ENCODE data around the gene LMOD3. TPM values are rescaled to one million over a fixed set of nuclear protein-coding genes. Genes with fewer than 3 reads are reported as not detected.

LMOD3 gene
- total and polyA plus RNA-seq, 7 experiments from 2014 or later: 0.05 TPM; not detected in 6

GRCh38 chr3:69088063-69088462 lies 34.3 kb downstream of the LMOD3 start:
- POLR2A ChIA-PET: interaction anchor here (0.6 to 1.6 kb wide), 5 partner anchors 18 to 37 kb away, joined by 3 to 8 read pairs (median 3); partner anchors contain the start of gene TMF1

GRCh38 chr3:69087030-69087791 lies 35.2 kb downstream of the LMOD3 start:
- DNase-seq: no peak
- Histone ChIP-seq H3K36me3 (ENCODE audit: control insufficient read depth in 2 of 3, insufficient read depth in 3 of 3, low read length in 3 of 3) (peaks cover 0 to 5% (median 0%) of the 10 kb centered on the region in 3 experiments), H3K27me3 (ENCODE audit: control insufficient read depth in 2 of 2, insufficient read depth in 2 of 2, low read length in 2 of 2) (no peaks in the 10 kb centered on the region), H3K4me3 (ENCODE audit: low read length) (peak overlapping the region; percentile 46), H3K27ac (ENCODE audit: low read depth, low read length) (peak overlapping the region; percentile 76), H3K9me3 (ENCODE audit: control insufficient read depth in 2 of 3, low read length in 3 of 3) (no peaks in the 10 kb centered on the region), H3K4me1 (ENCODE audit: control insufficient read depth in 2 of 2, insufficient read depth in 2 of 2, low read length in 2 of 2) (peaks cover 61 to 64% of the 10 kb centered on the region in 2 donors)
- no peak for ATAC-seq
- peaks cover 0 to 49% (median 17%) of the 10 kb centered on the region in 5 donors for H3K36me3 Mint-ChIP-seq
- peak overlapping the region; percentile 54 to 98 (median 84) for H3K27ac Mint-ChIP-seq
- H3K4me3 Mint-ChIP-seq: peak overlapping the region; percentile 87 to 99 (median 94)
- ChIA-PET CTCF (interaction anchor here (0.6 kb wide), 1 partner anchor 205 kb away, joined by 8 read pairs; no protein-coding TSS in a partner anchor), POLR2A (interaction anchor here (0.6 to 10.9 kb wide), 7 partner anchors 6 to 35 kb away, joined by 3 to 103 read pairs (median 4); partner anchors contain the start of gene TMF1)
- intact Hi-C loops (cut with micrococcal nuclease): loop anchor here in 1 of 2 donors (2.0 to 10.0 kb wide), 2 partner anchors 112 to 1978 kb away; no protein-coding TSS in a partner anchor
- H3K9me3 Mint-ChIP-seq: peaks cover 0 to 2% (median 0%) of the 10 kb centered on the region in 11 donors
- H3K27me3 Mint-ChIP-seq: no peaks in the 10 kb centered on the region
- peaks cover 52 to 74% (median 66%) of the 10 kb centered on the region in 7 donors for H3K4me1 Mint-ChIP-seq

More at GRCh38 chr3:69088063-69088462, 34.3 kb downstream of the LMOD3 start:
- Mint-ChIP-seq H3K4me1 (peaks cover 51 to 73% (median 66%) of the 10 kb centered on the region in 7 donors), H3K9me3 (peaks cover 0 to 2% (median 0%) of the 10 kb centered on the region in 11 donors), H3K36me3 (peaks cover 0 to 51% (median 17%) of the 10 kb centered on the region in 5 donors), H3K27ac (peak overlapping the region; percentile 80 to 98 (median 86)), H3K4me3 (peak overlapping the region; percentile 76 to 98 (median 92)), H3K27me3 (no peaks in the 10 kb centered on the region)
- Histone ChIP-seq H3K9me3 (ENCODE audit: control insufficient read depth in 2 of 3, low read length in 3 of 3) (no peaks in the 10 kb centered on the region), H3K36me3 (ENCODE audit: control insufficient read depth in 2 of 3, insufficient read depth in 3 of 3, low read length in 3 of 3) (peaks cover 0 to 5% (median 0%) of the 10 kb centered on the region in 3 experiments), H3K27me3 (ENCODE audit: control insufficient read depth in 2 of 2, insufficient read depth in 2 of 2, low read length in 2 of 2) (no peaks in the 10 kb centered on the region), H3K27ac (ENCODE audit: low read depth, low read length) (peak overlapping the region; percentile 76), H3K4me3 (ENCODE audit: low read length) (peak overlapping the region; percentile 12), H3K4me1 (ENCODE audit: control insufficient read depth in 2 of 2, insufficient read depth in 2 of 2, low read length in 2 of 2) (peaks cover 57 to 64% of the 10 kb centered on the region in 2 donors)
- no peak for ATAC-seq
- DNase-seq: no peak
- intact Hi-C loops (cut with micrococcal nuclease): loop anchor here in 1 of 2 donors (10.0 kb wide), 1 partner anchor 1977 kb away; no protein-coding TSS in a partner anchor
- CTCF ChIA-PET: no interaction called here

- no peaks in the 10 kb centered on the region for H3K27me3 Mint-ChIP-seq
- peaks cover 0 to 44% (median 17%) of the 10 kb centered on the region in 5 donors for H3K36me3 Mint-ChIP-seq
- H3K27ac Mint-ChIP-seq: peak overlapping the region; percentile 92 to 99 (median 98)
- Histone ChIP-seq H3K27ac (ENCODE audit: low read depth, low read length) (peak overlapping the region; percentile 76), H3K27me3 (ENCODE audit: control insufficient read depth in 2 of 2, insufficient read depth in 2 of 2, low read length in 2 of 2) (no peaks in the 10 kb centered on the region), H3K9me3 (ENCODE audit: control insufficient read depth in 2 of 3, low read length in 3 of 3) (no peaks in the 10 kb centered on the region), H3K4me3 (ENCODE audit: low read length) (peak overlapping the region; percentile 89), H3K36me3 (ENCODE audit: control insufficient read depth in 2 of 3, insufficient read depth in 3 of 3, low read length in 3 of 3) (peaks cover 0 to 5% (median 0%) of the 10 kb centered on the region in 3 experiments), H3K4me1 (ENCODE audit: control insufficient read depth in 2 of 2, insufficient read depth in 2 of 2, low read length in 2 of 2) (peaks cover 62 to 64% of the 10 kb centered on the region in 2 donors)
- H3K9me3 Mint-ChIP-seq: peaks cover 0 to 2% (median 0%) of the 10 kb centered on the region in 11 donors
- intact Hi-C loops (cut with micrococcal nuclease): loop anchor here (2.0 to 10.0 kb wide), 3 partner anchors 113 to 1979 kb away; partner anchors contain the start of gene SUCLG2 (in 1 of the 2)
- DNase-seq (peak in 5 of 9 donors; percentile 27 to 62 (median 40)), ATAC-seq (no peak)
- H3K4me3 Mint-ChIP-seq: peak overlapping the region; percentile 88 to 99 (median 97)
- CTCF ChIA-PET: no interaction called here
- POLR2A ChIA-PET: interaction anchor here (0.9 to 10.9 kb wide), 9 partner anchors 7 to 65 kb away, joined by 3 to 103 read pairs (median 4); partner anchors contain the start of gene TMF1
- H3K4me1 Mint-ChIP-seq: peaks cover 54 to 76% (median 68%) of the 10 kb centered on the region in 7 donors
These were observed 36.3 kb downstream of the LMOD3 start for GRCh38 chr3:69085833-69086722.

- ATAC-seq (no peak), DNase-seq (peak in 1 of 9 donors; percentile 19)
- Histone ChIP-seq H3K27me3 (ENCODE audit: control insufficient read depth in 2 of 2, insufficient read depth in 2 of 2, low read length in 2 of 2) (no peaks in the 10 kb centered on the region), H3K36me3 (ENCODE audit: control insufficient read depth in 2 of 3, insufficient read depth in 3 of 3, low read length in 3 of 3) (peaks cover 0 to 5% (median 0%) of the 10 kb centered on the region in 3 experiments), H3K4me1 (ENCODE audit: control insufficient read depth in 2 of 2, insufficient read depth in 2 of 2, low read length in 2 of 2) (peaks cover 63% of the 10 kb centered on the region in 2 donors), H3K27ac (ENCODE audit: low read depth, low read length) (peak overlapping the region; percentile 76), H3K4me3 (ENCODE audit: low read length) (peak overlapping the region; percentile 89), H3K9me3 (ENCODE audit: control insufficient read depth in 2 of 3, low read length in 3 of 3) (no peaks in the 10 kb centered on the region)
- peaks cover 0 to 2% (median 0%) of the 10 kb centered on the region in 11 donors for H3K9me3 Mint-ChIP-seq
- H3K36me3 Mint-ChIP-seq: peaks cover 0 to 38% (median 17%) of the 10 kb centered on the region in 5 donors
- ChIA-PET POLR2A (interaction anchor here (0.7 to 10.9 kb wide), 10 partner anchors 8 to 75 kb away, joined by 3 to 103 read pairs (median 4); partner anchors contain the start of genes EOGT and TMF1), CTCF (interaction anchor here (0.9 to 1.3 kb wide), 2 partner anchors 28 to 33 kb away, joined by 3 to 4 read pairs; no protein-coding TSS in a partner anchor)
- peaks cover 51 to 77% (median 68%) of the 10 kb centered on the region in 7 donors for H3K4me1 Mint-ChIP-seq
- no peaks in the 10 kb centered on the region for H3K27me3 Mint-ChIP-seq
- peak overlapping the region; percentile 92 to 99 (median 98) for H3K27ac Mint-ChIP-seq
- intact Hi-C loops (cut with micrococcal nuclease): loop anchor here (2.0 to 10.0 kb wide), 2 partner anchors 1430 to 1980 kb away; partner anchors contain the start of gene SUCLG2 (in 1 of the 2)
- H3K4me3 Mint-ChIP-seq: peak overlapping the region; percentile 88 to 99 (median 97)
These were observed 37.1 kb downstream of the LMOD3 start for GRCh38 chr3:69085168-69085832.

GRCh38 chr3:69084326-69085167 lies 37.8 kb downstream of the LMOD3 start, which contains the start of gene ARL6IP5:
Gene ARL6IP5, plus strand, starts transcription at chr3:69084937. Its CDS starts 111 bp downstream, at chr3:69085048.
- ATAC-seq: peak; percentile 84
- H3K4me1 Mint-ChIP-seq: peaks cover 44 to 72% (median 62%) of the 10 kb centered on the region in 7 donors

More at GRCh38 chr3:69084326-69085167, 37.8 kb downstream of the LMOD3 start, which contains the start of gene ARL6IP5:
- intact Hi-C loops (cut with micrococcal nuclease): loop anchor here (1.0 to 10.0 kb wide), 7 partner anchors 8 to 1980 kb away; partner anchors contain the start of genes SUCLG2 (in 2 of the 2), TMF1 (in 2 of the 2) and EOGT (in 1 of the 2)
- peaks cover 0 to 5% (median 0%) of the 10 kb centered on the region in 3 experiments for H3K36me3 ChIP-seq (ENCODE audit: control insufficient read depth in 2 of 3, insufficient read depth in 3 of 3, low read length in 3 of 3)
- peak within 1 kb of the TSS; percentile 76 for H3K27ac ChIP-seq (ENCODE audit: low read depth, low read length)
- POLR2A ChIA-PET: interaction anchor here (0.7 to 10.9 kb wide), 14 partner anchors 9 to 1346 kb away, joined by 3 to 103 read pairs (median 4); partner anchors contain the start of genes EOGT and TMF1
- peak within 1 kb of the TSS; percentile 88 to 99 (median 97) for H3K4me3 Mint-ChIP-seq
- H3K9me3 ChIP-seq (ENCODE audit: control insufficient read depth in 2 of 3, low read length in 3 of 3): no peaks in the 10 kb centered on the region
- peak within 1 kb of the TSS; percentile 92 to 99 (median 98) for H3K27ac Mint-ChIP-seq
- peaks cover 0 to 31% (median 11%) of the 10 kb centered on the region in 5 donors for H3K36me3 Mint-ChIP-seq
- H3K27me3 ChIP-seq (ENCODE audit: control insufficient read depth in 2 of 2, insufficient read depth in 2 of 2, low read length in 2 of 2): no peaks in the 10 kb centered on the region
- CTCF ChIA-PET: interaction anchor here (0.9 to 1.3 kb wide), 3 partner anchors 27 to 36 kb away, joined by 3 to 8 read pairs (median 4); no protein-coding TSS in a partner anchor
- H3K27me3 Mint-ChIP-seq: no peaks in the 10 kb centered on the region
- peaks cover 58% of the 10 kb centered on the region in 2 donors for H3K4me1 ChIP-seq (ENCODE audit: control insufficient read depth in 2 of 2, insufficient read depth in 2 of 2, low read length in 2 of 2)
- H3K4me3 ChIP-seq (ENCODE audit: low read length): peak within 1 kb of the TSS; percentile 89
- peaks cover 0 to 2% (median 0%) of the 10 kb centered on the region in 11 donors for H3K9me3 Mint-ChIP-seq
- DNase-seq: peak; percentile 71 to 95 (median 93)
